Hippocampal formation (tissue), 2 donors: ENCODE results near the gene AMPD3.

ENCODE experiments used
- DNase-seq, 2 donors: peaks; one replicate each; lab custom pipeline; 2025; lab: John Stamatoyannopoulos, UW

The AMPD3 gene

GRCh38 chr11:10488934-10489691, 34.0 kb downstream of the AMPD3 start:
- DNase-seq: no peak

GRCh38 chr11:10490032-10490397, 35.0 kb downstream of the AMPD3 start:
- DNase-seq: no peak

DNA sequence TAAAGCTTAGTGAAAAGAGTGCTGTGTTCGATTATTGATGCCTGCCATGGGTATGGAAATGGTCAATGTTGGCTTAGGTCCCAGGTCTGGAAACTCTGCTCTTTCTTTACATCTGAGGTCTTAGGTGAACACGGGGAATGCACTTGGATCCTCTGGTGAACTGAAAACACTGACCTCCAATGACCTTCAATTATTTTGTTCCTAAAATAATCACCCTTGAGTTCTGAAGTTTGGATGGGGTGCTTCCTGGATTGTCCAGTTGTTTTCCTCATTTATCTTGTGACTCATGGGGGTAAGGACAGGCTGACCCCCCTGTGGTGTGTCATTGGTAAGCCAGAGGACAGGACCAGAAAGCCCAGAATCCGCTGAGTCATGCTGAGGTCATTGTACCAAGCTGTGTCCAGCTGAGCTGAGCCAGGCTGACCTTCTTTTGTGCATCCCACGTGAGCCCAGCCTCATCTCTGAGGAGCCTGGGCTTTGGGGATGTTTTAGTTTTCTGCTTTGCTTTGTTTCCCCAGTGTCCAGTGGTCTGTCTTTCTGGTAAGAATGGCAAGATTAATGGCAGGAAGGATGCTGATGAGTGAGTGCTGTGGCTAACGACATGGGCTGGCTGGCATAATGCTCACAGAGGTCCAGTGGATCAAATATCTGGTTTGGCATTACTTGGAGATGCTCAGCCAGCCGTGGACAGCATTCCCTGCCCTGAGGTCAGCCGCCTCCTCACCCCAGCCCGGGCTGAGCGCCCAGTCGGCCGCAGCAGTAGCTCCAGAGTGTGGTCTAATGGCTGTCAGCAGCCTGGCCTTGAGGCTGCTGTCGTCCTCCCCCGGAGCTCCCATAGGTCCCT, 35.6 kb downstream of the AMPD3 start:
- DNase-seq: peak; percentile 76 to 83

- DNase-seq: no peak
Measured at GRCh38 chr11:10492084-10492483, 37.0 kb downstream of the AMPD3 start.

DNA sequence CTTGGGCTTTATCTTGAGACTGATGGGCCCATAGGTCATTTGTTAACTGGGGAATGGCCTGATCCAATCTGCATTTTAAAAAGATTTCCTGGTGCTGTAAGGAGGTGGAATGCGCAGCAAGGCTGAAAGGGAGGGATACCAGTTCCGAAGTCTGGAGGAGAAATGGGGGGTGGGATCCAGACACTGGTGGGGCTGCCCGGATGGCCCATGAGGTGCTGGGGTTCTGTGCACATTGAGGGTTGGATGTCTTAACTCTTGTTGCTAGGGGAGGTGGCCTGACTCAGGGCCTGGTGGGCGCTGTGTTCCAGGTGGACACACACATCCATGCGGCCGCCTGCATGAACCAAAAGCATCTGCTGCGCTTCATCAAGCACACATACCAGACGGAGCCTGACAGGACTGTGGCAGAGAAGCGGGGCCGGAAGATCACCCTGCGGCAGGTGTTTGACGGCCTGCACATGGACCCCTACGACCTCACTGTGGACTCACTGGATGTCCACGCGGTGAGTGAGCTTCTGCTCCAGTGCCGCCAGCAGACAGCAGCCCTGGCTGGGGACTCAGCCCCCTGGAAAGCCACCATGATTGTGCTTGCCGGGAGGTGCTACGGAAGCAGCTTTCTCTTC, 38.1 kb downstream of the AMPD3 start:
- DNase-seq: no peak

DNA sequence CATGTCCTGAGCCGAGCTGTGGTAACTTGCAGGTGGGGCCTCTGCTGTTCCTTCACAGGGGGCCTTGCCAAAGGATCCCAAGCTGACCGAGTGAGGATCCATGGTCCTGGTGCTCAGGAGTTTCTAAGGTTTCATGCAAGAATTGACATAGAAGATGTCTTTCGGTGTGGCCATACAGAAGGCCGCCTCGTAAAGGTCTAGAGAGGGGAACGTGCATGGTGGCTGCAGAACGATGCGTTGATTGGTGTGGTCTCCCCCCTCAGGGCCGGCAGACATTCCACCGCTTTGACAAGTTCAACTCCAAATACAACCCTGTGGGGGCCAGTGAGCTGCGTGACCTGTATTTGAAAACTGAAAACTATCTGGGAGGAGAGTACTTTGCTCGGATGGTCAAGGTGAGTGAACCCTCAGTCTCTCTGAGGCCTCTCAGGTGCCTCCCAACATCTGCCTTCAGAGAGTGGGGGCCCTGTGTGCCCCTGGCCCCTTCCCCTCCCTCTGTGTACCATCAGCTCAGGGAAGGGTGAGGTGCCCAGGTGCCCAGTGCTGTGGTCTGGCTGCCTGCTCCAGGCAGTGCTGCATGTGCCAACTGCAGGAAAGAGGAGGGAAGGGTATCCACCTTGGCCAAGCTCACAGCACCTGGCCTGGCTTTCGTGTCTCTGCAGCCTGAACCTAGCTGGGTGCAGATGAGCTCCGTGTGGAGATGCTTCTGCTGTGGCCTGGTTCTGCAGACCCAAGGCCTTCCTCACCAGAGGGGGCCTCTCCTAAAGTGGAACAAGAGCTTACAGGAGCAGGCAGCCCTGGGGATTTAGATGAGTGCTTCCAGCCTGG, 39.8 kb downstream of the AMPD3 start:
- DNase-seq: no peak

DNA sequence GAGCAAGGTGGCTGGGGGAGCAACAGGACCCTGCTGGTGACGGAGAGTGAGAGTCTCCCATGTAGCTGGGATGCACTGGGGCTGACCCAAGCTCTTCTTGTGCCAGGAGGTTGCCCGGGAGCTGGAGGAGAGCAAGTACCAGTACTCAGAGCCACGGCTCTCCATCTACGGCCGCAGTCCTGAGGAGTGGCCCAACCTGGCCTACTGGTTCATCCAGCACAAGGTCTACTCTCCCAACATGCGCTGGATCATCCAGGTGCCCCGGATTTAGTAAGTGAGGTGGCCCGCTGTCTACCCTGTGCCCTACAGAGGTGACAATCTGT, 40.4 kb downstream of the AMPD3 start:
- no peak for DNase-seq

DNA sequence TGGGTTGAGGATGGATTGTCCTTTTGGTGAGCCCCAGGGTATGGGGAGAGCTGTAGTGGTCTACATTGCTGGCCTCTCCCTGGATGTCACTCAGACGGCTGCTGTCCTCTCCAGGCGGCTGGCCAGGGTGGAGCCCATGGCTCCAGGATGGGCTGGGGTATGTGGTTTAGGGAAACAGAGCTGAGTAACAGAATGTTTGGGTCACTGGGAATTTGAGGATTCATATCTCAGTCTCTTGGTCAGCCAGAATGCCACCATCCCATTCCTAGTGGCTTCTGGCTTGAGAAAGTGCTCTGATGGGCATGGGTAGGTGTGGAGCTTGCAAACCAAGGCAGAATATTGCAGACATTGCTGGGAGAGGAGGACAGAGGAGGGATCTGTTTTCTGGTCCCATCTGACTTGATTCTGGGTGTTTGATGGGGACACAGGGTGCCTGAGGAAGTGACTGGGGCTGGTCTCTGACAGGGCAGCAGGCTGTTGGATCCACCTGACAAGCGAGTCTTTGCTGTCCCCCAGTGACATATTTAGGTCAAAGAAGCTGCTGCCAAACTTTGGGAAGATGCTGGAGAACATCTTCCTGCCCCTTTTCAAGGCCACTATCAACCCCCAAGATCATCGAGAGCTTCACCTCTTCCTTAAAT, 41.4 kb downstream of the AMPD3 start:
- no peak for DNase-seq

DNA sequence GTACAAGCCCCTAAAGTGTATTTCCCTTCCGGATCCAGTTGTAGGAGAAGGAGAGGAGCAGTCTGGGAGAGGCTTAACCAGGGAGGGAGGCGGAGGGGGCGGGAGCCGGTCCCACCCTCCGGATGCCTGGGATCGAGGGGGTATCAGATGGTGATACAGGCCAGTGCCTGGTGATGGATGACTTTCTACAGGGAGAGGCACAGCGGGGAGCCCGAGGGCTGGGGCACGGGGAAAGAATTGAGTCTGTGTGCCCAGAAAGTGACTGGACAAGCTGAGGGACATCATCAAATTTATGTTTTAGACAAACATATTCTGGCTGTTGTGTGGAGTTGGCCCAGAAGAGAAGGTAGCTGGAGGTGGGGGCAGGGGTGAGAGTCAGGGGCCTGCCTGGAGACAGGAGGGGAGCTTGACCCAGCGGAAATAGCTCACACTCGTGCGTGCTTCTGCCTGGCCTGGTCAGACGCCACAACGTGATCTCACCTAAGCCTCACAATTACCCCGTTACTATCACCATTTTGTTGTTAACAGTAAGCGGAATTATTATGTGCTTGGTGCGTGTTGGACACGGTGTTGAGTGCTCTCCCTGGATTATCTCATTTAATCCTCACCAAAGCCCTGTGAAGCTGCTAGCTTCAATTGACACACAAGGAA, 42.4 kb downstream of the AMPD3 start:
- no peak for DNase-seq

DNA sequence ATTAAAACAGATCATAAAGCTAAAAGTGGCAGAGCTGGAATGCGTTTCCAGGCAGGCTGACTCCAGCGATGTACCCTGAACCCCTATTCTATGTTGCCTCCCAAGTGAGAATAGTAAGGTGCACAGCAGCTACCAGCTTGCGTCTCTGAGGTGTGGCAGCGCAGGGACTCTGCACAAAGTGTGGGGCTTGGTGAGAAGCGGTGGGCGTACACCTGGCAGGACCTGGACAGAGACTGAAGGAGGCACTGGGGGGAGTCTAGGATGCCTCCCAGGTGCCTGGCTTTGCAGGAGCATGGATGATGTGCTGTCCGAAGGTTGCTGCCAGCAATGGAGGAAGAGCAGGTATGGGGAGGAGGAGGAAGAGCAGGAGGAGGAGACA, 42.9 kb downstream of the AMPD3 start:
- DNase-seq: no peak

- DNase-seq: no peak
Measured at GRCh38 chr11:10498426-10499250, 43.6 kb downstream of the AMPD3 start.

DNA sequence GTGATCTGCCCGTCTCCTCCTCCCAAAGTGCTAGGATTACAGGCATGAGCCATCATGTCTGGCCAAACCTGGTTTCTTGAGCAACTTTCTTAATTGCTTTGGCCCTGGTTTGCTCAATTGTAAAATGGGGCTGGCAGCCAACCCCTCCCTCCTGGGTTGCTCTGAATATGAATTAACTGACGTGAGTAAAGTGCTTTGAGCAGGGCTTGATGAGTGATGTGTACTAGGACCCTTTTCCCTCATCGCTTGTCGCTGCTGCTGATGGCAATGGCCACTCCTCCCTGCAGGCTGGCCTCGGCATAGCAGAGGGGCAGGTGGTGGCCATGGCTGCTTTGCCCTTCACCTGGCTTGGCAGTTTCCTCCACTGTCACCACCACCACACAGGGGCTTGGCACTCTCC, 44.4 kb downstream of the AMPD3 start:
- no peak for DNase-seq

- no peak for DNase-seq
Measured at GRCh38 chr11:10499874-10500601, 45.0 kb downstream of the AMPD3 start.

- no peak for DNase-seq
Measured at GRCh38 chr11:10500757-10501684, 46.0 kb downstream of the AMPD3 start.

DNA sequence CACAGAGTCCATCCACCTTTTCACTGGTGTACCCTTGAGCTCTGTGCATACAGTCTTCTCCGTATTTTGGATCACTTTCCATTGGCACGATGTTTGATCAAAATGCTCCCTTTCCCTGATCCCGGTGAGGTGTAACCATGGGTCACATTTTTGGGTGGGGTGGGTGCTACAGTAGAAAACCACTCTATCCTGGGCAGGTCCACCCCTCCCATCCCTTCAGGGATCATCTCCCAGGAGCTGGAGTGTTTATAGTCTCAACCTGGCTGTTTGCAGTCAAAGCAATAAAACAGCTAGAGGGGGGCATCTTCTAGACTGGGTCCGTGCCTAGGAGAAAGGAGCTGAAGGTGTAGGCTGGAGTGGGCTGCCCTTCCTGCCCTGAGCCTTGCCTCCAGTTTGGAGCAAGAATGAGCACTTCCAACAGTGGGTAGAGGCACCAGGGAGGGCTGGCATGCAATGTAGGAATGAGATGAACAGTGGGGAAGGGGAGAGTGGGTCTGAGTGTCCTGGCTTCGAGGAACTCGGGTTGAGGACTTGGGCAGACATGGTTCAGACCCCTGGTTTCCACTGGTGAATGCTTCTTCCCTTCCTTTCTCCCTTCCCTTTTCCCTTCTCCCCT, 47.1 kb downstream of the AMPD3 start:
- no peak for DNase-seq

- peak in 1 of 2 donors; percentile 26 for DNase-seq
Measured at GRCh38 chr11:10502770-10503169, 47.7 kb downstream of the AMPD3 start.

DNA sequence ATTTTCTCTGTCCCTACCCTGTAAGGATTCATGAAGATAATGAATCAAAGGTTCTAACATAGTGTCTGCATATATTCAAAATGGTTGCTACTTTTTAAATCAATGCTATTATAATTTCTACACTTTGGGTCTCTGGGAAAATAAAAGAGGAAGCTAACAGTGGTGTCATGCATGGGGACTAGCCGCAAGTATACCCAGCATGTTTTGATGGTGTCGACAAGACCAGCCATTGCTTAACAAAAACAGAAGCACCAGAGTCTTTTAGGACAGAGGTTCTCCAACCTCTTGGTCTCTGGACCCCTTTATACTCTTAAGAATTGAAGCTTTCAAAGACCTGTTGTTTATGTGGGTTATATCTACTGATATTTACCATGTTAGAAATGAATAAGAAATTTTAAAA, 48.2 kb downstream of the AMPD3 start:
- DNase-seq: no peak
